Parathyroid adenoma (tissue), 2 donors: ENCODE results near the gene SLC22A4.

Experiments used
- H2AFZ ChIP-seq: fragments of 300-600 bp; sonication (generic); one replicate; pipeline ENCODE4 v1.7.0; 2017; ENCODE audit warnings: antibody characterized with exemption, mild to moderate bottlenecking
- H3K27ac ChIP-seq: fragments of 300-600 bp; sonication (generic); one replicate; pipeline ENCODE4 v1.7.0; 2017
- H3K27me3 ChIP-seq: fragments of 300-600 bp; sonication (generic); one replicate; pipeline ENCODE4 v1.7.0; 2017; ENCODE audit warnings: low read length; ENCODE audit not compliant: control insufficient read depth, insufficient read depth
- H3K36me3 ChIP-seq: fragments of 300-600 bp; sonication (generic); one replicate; pipeline ENCODE4 v1.7.0; 2017; ENCODE audit warnings: low read length; ENCODE audit not compliant: control insufficient read depth, insufficient read depth
- H3K4me1 ChIP-seq: fragments of 300-600 bp; sonication (generic); one replicate; pipeline ENCODE4 v1.7.0; 2017; ENCODE audit warnings: control low read depth
- H3K4me2 ChIP-seq: fragments of 300-600 bp; sonication (generic); one replicate; pipeline ENCODE4 v1.7.0; 2017; ENCODE audit warnings: low read length
- H3K4me3 ChIP-seq: fragments of 300-600 bp; sonication (generic); one replicate; pipeline ENCODE4 v1.7.0; 2017; ENCODE audit warnings: low read depth, low read length
- H3K79me2 ChIP-seq: fragments of 300-600 bp; sonication (generic); one replicate; pipeline ENCODE4 v1.7.0; 2017; ENCODE audit warnings: control low read depth
- H3K9ac ChIP-seq: fragments of 300-600 bp; sonication (generic); one replicate; pipeline ENCODE4 v1.7.0; 2017; ENCODE audit warnings: mild to moderate bottlenecking
- H3K9me3 ChIP-seq: fragments of 300-600 bp; sonication (generic); one replicate; pipeline ENCODE4 v1.7.0; 2017; ENCODE audit warnings: low read length; ENCODE audit not compliant: control insufficient read depth
- CTCF ChIP-seq: fragments of 300-600 bp; sonication (generic); IDR thresholded peaks from one replicate; pipeline ENCODE4 v1.7.0; 2017; ENCODE audit warnings: antibody characterized with exemption, mild to moderate bottlenecking
- donor health status: primary hyperparathyroidism.

Gene SLC22A4

GRCh38 chr5:132253008-132253441, 41.2 kb upstream of the SLC22A4 start:
- Histone ChIP-seq H3K36me3 (no peaks in the 10 kb centered on the region), H3K27ac (no peak overlapping the region), H3K4me2 (no peak overlapping the region), H3K27me3 (no peaks in the 10 kb centered on the region), H3K4me3 (no peak overlapping the region), H3K9ac (no peak overlapping the region), H2AFZ (no peak overlapping the region), H3K9me3 (no peaks in the 10 kb centered on the region), H3K79me2 (no peaks in the 10 kb centered on the region), H3K4me1 (peaks cover 2% of the 10 kb centered on the region)
- TF ChIP-seq CTCF, result no peak

GRCh38 chr5:132253452-132254320, 40.5 kb upstream of the SLC22A4 start:
- no peak overlapping the region for H3K9ac ChIP-seq

GRCh38 chr5:132254321-132254977, 39.7 kb upstream of the SLC22A4 start:
- H3K4me2 ChIP-seq, result no peak overlapping the region
- H3K27me3 ChIP-seq, result no peaks in the 10 kb centered on the region
- no peak overlapping the region for H2AFZ ChIP-seq
- H3K9ac ChIP-seq, result no peak overlapping the region
- peaks cover 2% of the 10 kb centered on the region for H3K4me1 ChIP-seq
- TF ChIP-seq CTCF, result no peak
- H3K27ac ChIP-seq, result no peak overlapping the region
- no peaks in the 10 kb centered on the region for H3K36me3 ChIP-seq
- no peaks in the 10 kb centered on the region for H3K79me2 ChIP-seq
- no peak overlapping the region for H3K4me3 ChIP-seq
- H3K9me3 ChIP-seq, result no peaks in the 10 kb centered on the region

More at GRCh38 chr5:132253452-132254320, 40.5 kb upstream of the SLC22A4 start:
- no peak overlapping the region for H3K4me3 ChIP-seq
- H3K4me2 ChIP-seq, result no peak overlapping the region
- no peak overlapping the region for H3K27ac ChIP-seq
- no peaks in the 10 kb centered on the region for H3K79me2 ChIP-seq
- H2AFZ ChIP-seq, result no peak overlapping the region
- no peaks in the 10 kb centered on the region for H3K27me3 ChIP-seq
- H3K9me3 ChIP-seq, result no peaks in the 10 kb centered on the region
- TF ChIP-seq CTCF, result no peak
- peaks cover 2% of the 10 kb centered on the region for H3K4me1 ChIP-seq
- no peaks in the 10 kb centered on the region for H3K36me3 ChIP-seq

- Histone ChIP-seq H3K9me3 (no peaks in the 10 kb centered on the region), H3K36me3 (no peaks in the 10 kb centered on the region), H3K4me3 (no peak overlapping the region), H3K27me3 (no peaks in the 10 kb centered on the region), H3K27ac (no peak overlapping the region), H2AFZ (no peak overlapping the region), H3K4me1 (peaks cover 2% of the 10 kb centered on the region), H3K4me2 (no peak overlapping the region), H3K9ac (no peak overlapping the region), H3K79me2 (no peaks in the 10 kb centered on the region)
- no peak for TF ChIP-seq CTCF
Measured at GRCh38 chr5:132256086-132256782, 38.0 kb upstream of the SLC22A4 start.
